Epithelial cell of proximal tubule (primary cell): Measurements from ENCODE around the gene GPR78. TPM values are rescaled to one million over a fixed set of nuclear protein-coding genes. Genes with fewer than 3 reads are reported as not detected.

Source experiments
- DNase-seq: peaks from one replicate; pipeline ENCODE4 v3.0.0-alpha.2; 2011; ENCODE audit warnings: low read depth
- H3K4me3 ChIP-seq: 2 replicates; pipeline ENCODE4 v1.5.1; 2011; ENCODE audit warnings: low read depth, mild to moderate bottlenecking, low read length
- total RNA-seq: library from RNA; depleted of rRNA; stranded (reverse); fragments of >200 nt; gene quantifications from 2 replicates; pipeline ENCODE4 v1.2.3, GENCODE V29; 2015
- TF ChIP-seq, protein P1 (sequence below): conservative IDR thresholded peaks from 2 replicates; pipeline ENCODE4 v1.5.1; 2012; ENCODE audit warnings: low read depth, mild to moderate bottlenecking, low read length

The GPR78 gene
- total RNA-seq, 1 donor from 2014 or later, result not detected

DNA sequence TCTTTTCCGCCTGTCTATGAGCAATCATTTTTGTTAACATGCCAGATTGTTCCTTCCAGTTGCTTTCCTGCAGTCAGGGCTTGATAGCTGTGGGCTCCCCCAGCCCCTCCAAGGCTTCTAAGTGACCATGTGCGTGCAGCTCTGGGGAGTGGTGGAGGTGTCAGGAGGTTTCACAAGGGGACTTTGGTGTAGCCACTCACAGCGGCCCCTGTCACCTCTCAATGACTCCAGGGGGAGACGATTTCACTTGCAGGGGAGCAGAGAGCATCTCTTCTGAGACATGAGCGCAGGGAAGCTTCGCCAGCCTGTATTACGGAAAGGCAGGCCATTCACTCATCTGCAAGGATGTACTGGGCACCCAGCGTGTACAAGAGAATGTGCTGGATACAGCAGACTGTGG, 3.1 kb upstream of the GPR78 start:
- H3K4me3 ChIP-seq, result no peak overlapping the region
- TF ChIP-seq, protein P1, sequence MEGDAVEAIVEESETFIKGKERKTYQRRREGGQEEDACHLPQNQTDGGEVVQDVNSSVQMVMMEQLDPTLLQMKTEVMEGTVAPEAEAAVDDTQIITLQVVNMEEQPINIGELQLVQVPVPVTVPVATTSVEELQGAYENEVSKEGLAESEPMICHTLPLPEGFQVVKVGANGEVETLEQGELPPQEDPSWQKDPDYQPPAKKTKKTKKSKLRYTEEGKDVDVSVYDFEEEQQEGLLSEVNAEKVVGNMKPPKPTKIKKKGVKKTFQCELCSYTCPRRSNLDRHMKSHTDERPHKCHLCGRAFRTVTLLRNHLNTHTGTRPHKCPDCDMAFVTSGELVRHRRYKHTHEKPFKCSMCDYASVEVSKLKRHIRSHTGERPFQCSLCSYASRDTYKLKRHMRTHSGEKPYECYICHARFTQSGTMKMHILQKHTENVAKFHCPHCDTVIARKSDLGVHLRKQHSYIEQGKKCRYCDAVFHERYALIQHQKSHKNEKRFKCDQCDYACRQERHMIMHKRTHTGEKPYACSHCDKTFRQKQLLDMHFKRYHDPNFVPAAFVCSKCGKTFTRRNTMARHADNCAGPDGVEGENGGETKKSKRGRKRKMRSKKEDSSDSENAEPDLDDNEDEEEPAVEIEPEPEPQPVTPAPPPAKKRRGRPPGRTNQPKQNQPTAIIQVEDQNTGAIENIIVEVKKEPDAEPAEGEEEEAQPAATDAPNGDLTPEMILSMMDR, result no peak
- no peak for DNase-seq

DNA sequence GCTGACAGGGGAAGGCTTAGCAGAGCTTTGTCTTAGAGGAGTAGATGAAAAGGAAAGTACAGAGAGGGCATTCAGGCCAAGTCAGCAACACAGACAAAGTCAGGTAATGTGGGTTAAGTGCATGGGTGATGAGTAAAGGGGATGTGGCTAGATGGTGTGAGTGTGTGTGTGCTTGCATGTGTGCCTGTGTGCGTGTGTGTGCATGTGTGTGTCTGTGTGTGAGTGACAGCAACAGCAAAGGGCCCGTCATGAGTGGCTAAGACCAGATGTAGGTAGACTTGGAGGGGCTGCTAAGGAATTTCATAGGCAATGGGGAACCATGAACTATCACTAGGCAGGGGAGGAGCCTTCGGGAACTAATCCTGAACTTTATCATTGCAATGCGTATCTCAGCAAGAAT, 2.2 kb upstream of the GPR78 start:
- TF ChIP-seq, protein P1, result no peak
- no peak overlapping the region for H3K4me3 ChIP-seq
- DNase-seq, result no peak

DNA sequence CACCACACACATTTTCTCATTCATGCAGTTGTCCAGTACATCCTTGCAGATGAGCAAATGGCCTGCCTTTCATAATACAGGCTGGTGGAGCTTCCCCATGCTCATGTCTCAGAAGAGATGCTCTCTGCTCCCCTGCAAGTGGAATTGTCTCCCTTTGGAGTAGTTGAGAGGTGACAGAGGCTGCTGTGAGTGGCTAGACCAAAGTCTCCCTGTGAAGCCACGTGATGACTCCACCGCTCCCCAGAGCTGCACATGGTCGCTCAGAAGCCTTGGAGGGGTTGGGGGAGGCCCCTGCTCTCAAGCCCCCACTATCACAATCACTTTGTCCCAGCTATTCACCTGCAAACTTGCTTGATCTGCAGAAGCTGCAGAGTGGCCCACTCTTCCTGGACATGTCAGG, 1.5 kb upstream of the GPR78 start:
- H3K4me3 ChIP-seq, result no peak overlapping the region
- TF ChIP-seq, protein P1, result no peak
- DNase-seq, result no peak

DNA sequence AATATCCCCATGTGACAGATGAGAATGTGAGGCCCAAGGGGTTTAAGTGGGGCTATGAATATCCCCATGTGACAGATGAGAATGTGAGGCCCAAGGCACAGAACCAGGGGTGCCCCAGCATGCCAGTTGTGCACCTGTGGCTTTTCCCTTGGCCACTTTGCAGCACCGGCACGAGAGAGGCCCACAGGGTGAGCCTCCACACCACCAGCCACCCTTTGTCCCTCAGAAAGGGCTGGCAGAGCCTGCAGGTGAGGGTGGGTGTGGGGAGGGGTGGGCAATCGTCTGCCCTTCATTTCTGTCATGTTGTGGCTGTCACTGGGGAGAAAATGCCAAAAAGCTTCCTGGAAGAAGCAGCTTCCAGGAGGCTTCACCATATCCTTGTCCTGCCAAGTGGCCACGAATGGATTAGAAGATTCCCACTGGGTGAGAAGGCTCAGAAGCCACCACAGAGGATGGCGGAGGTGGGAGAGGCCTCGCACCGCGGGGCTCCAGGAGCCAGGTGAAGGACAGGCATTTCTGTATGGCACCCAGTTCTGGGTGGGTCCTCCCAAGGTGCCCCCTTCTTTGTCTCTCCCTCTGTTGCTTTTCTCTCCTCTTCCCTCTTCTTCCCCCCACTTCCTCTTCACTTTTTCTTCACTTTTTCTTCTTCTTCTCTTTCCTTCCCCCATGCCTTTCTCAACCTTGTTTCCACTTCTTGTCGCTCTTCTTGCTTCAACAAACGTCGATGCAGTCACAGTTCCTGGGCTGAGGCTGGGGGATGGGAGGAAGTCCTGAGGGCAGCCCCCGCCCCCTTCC, 469 bp upstream of the GPR78 start:
- no peak for DNase-seq
- no peak overlapping the region for H3K4me3 ChIP-seq
- TF ChIP-seq, protein P1, result no peak

DNA sequence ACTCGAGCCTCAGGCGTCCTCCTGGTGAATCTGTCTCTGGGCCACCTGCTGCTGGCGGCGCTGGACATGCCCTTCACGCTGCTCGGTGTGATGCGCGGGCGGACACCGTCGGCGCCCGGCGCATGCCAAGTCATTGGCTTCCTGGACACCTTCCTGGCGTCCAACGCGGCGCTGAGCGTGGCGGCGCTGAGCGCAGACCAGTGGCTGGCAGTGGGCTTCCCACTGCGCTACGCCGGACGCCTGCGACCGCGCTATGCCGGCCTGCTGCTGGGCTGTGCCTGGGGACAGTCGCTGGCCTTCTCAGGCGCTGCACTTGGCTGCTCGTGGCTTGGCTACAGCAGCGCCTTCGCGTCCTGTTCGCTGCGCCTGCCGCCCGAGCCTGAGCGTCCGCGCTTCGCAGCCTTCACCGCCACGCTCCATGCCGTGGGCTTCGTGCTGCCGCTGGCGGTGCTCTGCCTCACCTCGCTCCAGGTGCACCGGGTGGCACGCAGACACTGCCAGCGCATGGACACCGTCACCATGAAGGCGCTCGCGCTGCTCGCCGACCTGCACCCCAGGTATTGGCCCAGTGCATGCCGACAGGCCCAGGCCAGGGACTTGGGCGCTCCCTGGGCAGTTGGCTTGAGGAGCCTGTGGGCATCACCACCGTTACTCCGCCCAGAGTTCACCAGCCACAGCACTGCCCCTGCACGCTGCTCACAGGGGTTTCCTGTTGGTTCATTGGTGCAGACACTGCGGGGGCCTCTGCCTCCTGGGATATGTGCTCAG, 1.1 kb downstream of the GPR78 start:
- TF ChIP-seq, protein P1, result no peak
- H3K4me3 ChIP-seq, result no peak overlapping the region
- no peak for DNase-seq

DNA sequence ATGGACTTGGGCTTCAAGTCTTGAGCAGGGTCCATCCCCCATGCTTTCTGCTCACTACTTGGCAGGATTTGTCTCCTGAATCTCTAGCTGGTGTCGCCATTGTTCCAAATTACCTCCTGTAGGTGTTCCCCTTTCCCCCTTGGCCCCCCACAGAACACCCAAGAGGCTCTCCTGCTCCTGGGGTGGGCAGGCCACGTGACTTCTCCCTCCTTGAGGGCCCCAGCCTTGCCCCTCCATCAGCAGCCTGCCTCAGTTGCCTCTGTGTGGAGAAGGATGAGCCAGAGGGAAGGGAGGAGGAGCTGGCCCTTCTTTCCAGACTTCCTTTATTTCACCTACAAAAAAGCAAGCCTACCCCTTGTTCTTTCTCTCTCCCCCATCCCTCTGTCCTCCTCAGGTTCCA, 1.8 kb downstream of the GPR78 start:
- TF ChIP-seq, protein P1, result no peak
- H3K4me3 ChIP-seq, result no peak overlapping the region
- no peak for DNase-seq
